ENCODE data around the gene BCL2L12. TPM values are rescaled to one million over a fixed set of nuclear protein-coding genes. Genes with fewer than 3 reads are reported as not detected.
A peak's percentile ranks its signal among the peaks of the same experiment; 100 is the strongest.

The BCL2L12 gene
- polyA plus RNA-seq, 3 donors: 14.1 to 18.4 (median 15.4) TPM

- WGBS, 3 donors: 87 to 94% (median 89%) methylated on average over 13 to 15 of the region's 15 CpGs
- H3K27ac ChIP-seq (ENCODE audit: low read depth, low read length): no peak overlapping the region
Observed at GRCh38 chr19:49658139-49658517, 7.6 kb upstream of the BCL2L12 start.

- 91 to 96% (median 92%) methylated on average over 12 of the region's 12 CpGs for WGBS, 3 donors
- no peak overlapping the region for H3K27ac ChIP-seq (ENCODE audit: low read depth, low read length)
Observed at GRCh38 chr19:49658566-49659442, 6.9 kb upstream of the BCL2L12 start.

GRCh38 chr19:49660338-49660961 is 5.3 kb upstream of the BCL2L12 start:
- 88 to 90% (median 88%) methylated on average over 15 of the region's 15 CpGs for WGBS, 3 donors
- H3K27ac ChIP-seq (ENCODE audit: low read depth, low read length): no peak overlapping the region

GRCh38 chr19:49662011-49662410 is 3.7 kb upstream of the BCL2L12 start:
- 89 to 93% (median 92%) methylated on average over 15 to 16 of the region's 16 CpGs for WGBS, 3 donors

GRCh38 chr19:49663224-49663623 is 2.5 kb upstream of the BCL2L12 start:
- H3K27ac ChIP-seq (ENCODE audit: low read depth, low read length): no peak overlapping the region
- 88 to 91% (median 89%) methylated on average over 12 of the region's 12 CpGs for WGBS, 3 donors

More at GRCh38 chr19:49662011-49662410, 3.7 kb upstream of the BCL2L12 start:
- H3K27ac ChIP-seq (ENCODE audit: low read depth, low read length): no peak overlapping the region

GRCh38 chr19:49664171-49665035 is 1.3 kb upstream of the BCL2L12 start:
- H3K27ac ChIP-seq (ENCODE audit: low read depth, low read length): no peak overlapping the region
- WGBS, 3 donors: 1% methylated on average over 48 to 53 of the region's 53 CpGs

- WGBS, 3 donors: 0 to 1% (median 0%) methylated on average over 7 of the region's 7 CpGs
- H3K27ac ChIP-seq (ENCODE audit: low read depth, low read length): no peak overlapping the region
Observed at GRCh38 chr19:49665036-49665350, 740 bp upstream of the BCL2L12 start.

GRCh38 chr19:49666120-49666444 is 349 bp downstream of the BCL2L12 start:
- no peak overlapping the region for H3K27ac ChIP-seq (ENCODE audit: low read depth, low read length)
- WGBS, 3 donors: 0 to 1% (median 0%) methylated on average over 9 of the region's 9 CpGs

- no peak overlapping the region for H3K27ac ChIP-seq (ENCODE audit: low read depth, low read length)
- 87 to 100% (median 89%) methylated on average over 2 of the region's 2 CpGs for WGBS, 3 donors
Observed at GRCh38 chr19:49667473-49667872, 1.7 kb downstream of the BCL2L12 start.

GRCh38 chr19:49669516-49669915 is 3.8 kb downstream of the BCL2L12 start:
- WGBS, 3 donors: 86 to 88% (median 86%) methylated on average over 3 of the region's 3 CpGs
- no peak overlapping the region for H3K27ac ChIP-seq (ENCODE audit: low read depth, low read length)

- 19 to 29% (median 29%) methylated on average over 27 to 28 of the region's 28 CpGs for WGBS, 3 donors
- H3K27ac ChIP-seq (ENCODE audit: low read depth, low read length): no peak overlapping the region
Observed at GRCh38 chr19:49672131-49672919, 6.6 kb downstream of the BCL2L12 start.

- 2 to 3% (median 2%) methylated on average over 27 of the region's 27 CpGs for WGBS, 3 donors
- H3K27ac ChIP-seq (ENCODE audit: low read depth, low read length): peak overlapping the region; percentile 60
Observed at GRCh38 chr19:49676136-49676783, 10.5 kb downstream of the BCL2L12 start.

- WGBS, 3 donors: 0 to 1% (median 0%) methylated on average over 34 of the region's 34 CpGs
- H3K27ac ChIP-seq (ENCODE audit: low read depth, low read length): peak overlapping the region; percentile 77
Observed at GRCh38 chr19:49676784-49677230, 11.1 kb downstream of the BCL2L12 start.

- WGBS, 3 donors: 0 to 1% (median 0%) methylated on average over 41 to 57 of the region's 57 CpGs
- peak within 1 kb of the TSS; percentile 77 for H3K27ac ChIP-seq (ENCODE audit: low read depth, low read length)
Observed at GRCh38 chr19:49677231-49677900, 11.6 kb downstream of the BCL2L12 start, which contains the start of gene PRMT1. Gene PRMT1, plus strand, starts transcription at chr19:49677271. Its CDS starts 10 bp downstream, at chr19:49677281.

GRCh38 chr19:49677901-49678674 is 12.4 kb downstream of the BCL2L12 start:
- H3K27ac ChIP-seq (ENCODE audit: low read depth, low read length): peak overlapping the region; percentile 36
- WGBS, 3 donors: 2 to 4% (median 2%) methylated on average over 21 of the region's 21 CpGs

GRCh38 chr19:49678985-49679770 is 13.4 kb downstream of the BCL2L12 start:
- no peak overlapping the region for H3K27ac ChIP-seq (ENCODE audit: low read depth, low read length)
- 49 to 66% (median 66%) methylated on average over 11 to 12 of the region's 12 CpGs for WGBS, 3 donors
